ENCODE data around the gene IFNW1. TPM values are rescaled to one million over a fixed set of nuclear protein-coding genes. Genes with fewer than 3 reads are reported as not detected.

Gene IFNW1
- total RNA-seq: not detected in 2 replicates

DNA sequence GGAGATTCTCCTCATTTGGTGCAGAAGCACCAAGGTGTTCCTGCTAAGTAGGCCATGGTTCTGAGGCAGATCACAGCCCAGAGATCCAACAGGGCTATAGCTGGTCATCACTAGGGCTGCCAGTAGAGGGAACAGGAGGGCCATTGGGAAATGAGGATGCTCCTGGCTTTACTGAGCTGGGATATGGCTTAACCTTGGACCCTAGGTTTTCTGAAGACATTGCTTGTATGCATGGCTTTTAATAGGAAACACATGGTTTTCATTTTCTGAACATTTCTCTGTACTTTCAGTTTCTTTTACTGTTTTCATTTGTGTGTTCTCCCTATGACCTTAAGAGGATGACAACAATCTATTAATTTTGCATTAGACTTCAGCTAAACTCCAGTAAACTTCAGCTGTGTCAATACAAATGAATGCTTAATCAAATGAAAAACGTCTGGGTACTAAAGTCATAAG, at the start of gene IFNW1:
IFNW1 (minus strand) TSS at position 406 of the 456 bp plus-strand sequence; CDS start at position 144, 262 bp downstream.

DNA sequence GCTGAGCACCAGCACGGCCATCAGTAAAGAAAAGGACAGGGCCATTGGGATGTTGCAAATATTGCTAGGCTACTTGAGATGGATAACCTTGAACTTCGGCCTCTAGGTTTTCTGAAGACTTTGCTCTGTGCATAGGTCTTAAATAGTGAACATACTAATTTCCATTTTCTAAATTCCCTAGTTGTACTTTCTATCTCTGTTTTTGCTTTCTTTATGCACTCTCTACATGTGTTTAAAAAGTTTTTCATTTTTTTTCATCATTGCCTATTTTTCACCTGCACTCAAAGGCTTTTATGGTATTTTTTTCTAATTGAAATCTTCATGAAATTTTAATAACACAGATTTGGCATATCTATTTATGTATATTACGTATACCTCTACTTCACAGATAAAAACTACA, 45.9 kb upstream of the IFNW1 start, which contains the start of gene IFNA4:
IFNA4 (minus strand) TSS at position 101 of the 400 bp plus-strand sequence; CDS start at position 45, 56 bp downstream.

DNA sequence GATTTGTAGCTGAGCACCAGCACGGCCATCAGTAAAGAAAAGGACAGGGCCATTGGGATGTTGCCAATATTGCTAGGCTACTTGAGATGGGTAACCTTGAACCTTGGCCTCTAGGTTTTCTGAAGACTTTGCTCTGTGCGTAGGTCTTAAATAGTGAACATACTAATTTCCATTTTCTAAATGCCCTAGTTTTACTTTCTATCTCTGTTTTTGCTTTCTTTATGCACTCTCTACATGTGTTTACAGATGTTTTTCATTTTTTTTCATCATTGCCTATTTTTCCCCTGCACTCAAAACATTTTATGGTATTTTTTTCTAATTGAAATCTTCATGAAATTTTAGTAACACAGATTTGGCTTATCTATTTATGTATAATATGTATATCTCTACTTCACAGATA, 24.9 kb upstream of the IFNW1 start, which contains the start of gene IFNA21:
IFNA21 (minus strand) TSS at position 101 of the 400 bp plus-strand sequence; CDS start at position 53, 48 bp downstream.

Other genes with a start within 250 kb of the IFNW1 start
- 2.1 and 4.2 TPM in 2 replicates for gene HACD4, start 110.2 kb downstream of the IFNW1 start, total RNA-seq
- 0.30 TPM in 1 of 2 replicates, not detected in the other for gene IFNB1, start 63.9 kb downstream of the IFNW1 start, total RNA-seq
- not detected in 2 replicates for gene IFNA21, start 24.8 kb upstream of the IFNW1 start, total RNA-seq
- gene IFNA4, start 45.8 kb upstream of the IFNW1 start, total RNA-seq: not detected in 2 replicates
- not detected in 2 replicates for gene IFNA7, start 60.4 kb upstream of the IFNW1 start, total RNA-seq
- not detected in 2 replicates for gene IFNA10, start 65.3 kb upstream of the IFNW1 start, total RNA-seq
- not detected in 2 replicates for gene IFNA16, start 75.5 kb upstream of the IFNW1 start, total RNA-seq
- not detected in 2 replicates for gene IFNA17, start 86.4 kb upstream of the IFNW1 start, total RNA-seq
- gene IFNA14, start 98.2 kb upstream of the IFNW1 start, total RNA-seq: not detected in 2 replicates
- not detected in 2 replicates for gene IFNA5, start 163.5 kb upstream of the IFNW1 start, total RNA-seq
- gene KLHL9, start 193.6 kb upstream of the IFNW1 start, total RNA-seq: 38.0 and 50.1 TPM in 2 replicates
- gene IFNA6, start 209.1 kb upstream of the IFNW1 start, total RNA-seq: not detected in 2 replicates
- not detected in 2 replicates for gene IFNA13, start 226.2 kb upstream of the IFNW1 start, total RNA-seq
- gene IFNA2, start 243.6 kb upstream of the IFNW1 start, total RNA-seq: not detected in 2 replicates